ENCODE measurements around the gene HSPA1L. TPM values are rescaled to one million over a fixed set of nuclear protein-coding genes. Genes with fewer than 3 reads are reported as not detected.
"Not testable (repeated sequence)": the region's sequence is repeated elsewhere in the genome, so short reads cannot be mapped to it uniquely, and the experiment has no call there.

HSPA1L gene
- total RNA-seq, 1 experiment from 2014 or later = 1.2 TPM

DNA sequence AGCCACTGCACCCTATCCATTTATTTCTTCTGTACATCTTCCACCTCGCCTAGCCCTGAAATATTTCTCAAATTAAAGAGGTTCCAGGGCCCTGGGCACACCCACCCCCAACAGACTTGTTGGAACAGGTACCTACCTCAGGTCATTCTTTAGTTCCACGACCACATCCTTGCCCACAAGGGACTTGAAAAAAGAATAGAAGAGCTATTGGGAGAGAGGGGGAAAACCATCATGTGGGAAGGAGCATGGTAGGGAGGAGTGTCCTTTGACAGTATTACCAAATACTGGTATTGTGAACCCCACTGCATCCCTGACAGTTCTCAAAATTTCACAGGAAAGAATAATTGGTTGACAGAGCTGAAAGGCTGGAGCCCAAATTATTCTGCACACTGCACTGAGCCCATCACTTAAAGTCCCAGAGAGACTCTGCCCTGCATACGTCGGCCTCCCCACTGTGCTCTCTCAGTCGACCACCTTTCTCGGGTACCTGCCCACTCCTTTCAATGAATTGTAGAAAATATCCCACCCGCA, 9.1 kb downstream of the HSPA1L start:
- H3K27ac Mint-ChIP-seq = peak overlapping the region; percentile 99
- peak overlapping the region; percentile 99 for H3K4me3 Mint-ChIP-seq
- ChIA-PET CTCF (interaction anchor here (1.0 to 2.7 kb wide), 11 partner anchors 9 to 260 kb away, joined by 3 to 30 read pairs (median 9); partner anchors contain the start of genes ATP6V1G2, HSPA1A, HSPA1L and NEU1), POLR2A (interaction anchor here (1.1 to 1.9 kb wide), 7 partner anchors 8 to 76 kb away, joined by 3 to 23 read pairs (median 5); partner anchors contain the start of genes HSPA1A, HSPA1B and HSPA1L)
- H3K4me1 Mint-ChIP-seq = peaks cover 9% of the 10 kb centered on the region
- no peak for DNase-seq (ENCODE audit: low spot score)
- ATAC-seq = no peak
- no peak for TF ChIP-seq GABPB1 (CRISPR knock-in tag; IDR thresholded peaks at IDR 0.05)
- TF ChIP-seq JUN (CRISPR knock-in tag; IDR thresholded peaks at IDR 0.05) = no peak
- TF ChIP-seq, protein P1, sequence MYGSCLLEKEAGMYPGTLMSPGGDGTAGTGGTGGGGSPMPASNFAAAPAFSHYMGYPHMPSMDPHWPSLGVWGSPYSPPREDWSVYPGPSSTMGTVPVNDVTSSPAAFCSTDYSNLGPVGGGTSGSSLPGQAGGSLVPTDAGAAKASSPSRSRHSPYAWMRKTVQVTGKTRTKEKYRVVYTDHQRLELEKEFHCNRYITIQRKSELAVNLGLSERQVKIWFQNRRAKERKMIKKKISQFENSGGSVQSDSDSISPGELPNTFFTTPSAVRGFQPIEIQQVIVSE (CRISPR knock-in tag; IDR thresholded peaks at IDR 0.05; ENCODE audit: borderline replicate concordance) = no peak
- TF ChIP-seq, protein P2, sequence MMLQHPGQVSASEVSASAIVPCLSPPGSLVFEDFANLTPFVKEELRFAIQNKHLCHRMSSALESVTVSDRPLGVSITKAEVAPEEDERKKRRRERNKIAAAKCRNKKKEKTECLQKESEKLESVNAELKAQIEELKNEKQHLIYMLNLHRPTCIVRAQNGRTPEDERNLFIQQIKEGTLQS (CRISPR knock-in tag; conservative IDR thresholded peaks at IDR 0.05) = no peak
- TF ChIP-seq ZNF423 (CRISPR knock-in tag; IDR thresholded peaks at IDR 0.05) = no peak
- TF ChIP-seq, protein P3, sequence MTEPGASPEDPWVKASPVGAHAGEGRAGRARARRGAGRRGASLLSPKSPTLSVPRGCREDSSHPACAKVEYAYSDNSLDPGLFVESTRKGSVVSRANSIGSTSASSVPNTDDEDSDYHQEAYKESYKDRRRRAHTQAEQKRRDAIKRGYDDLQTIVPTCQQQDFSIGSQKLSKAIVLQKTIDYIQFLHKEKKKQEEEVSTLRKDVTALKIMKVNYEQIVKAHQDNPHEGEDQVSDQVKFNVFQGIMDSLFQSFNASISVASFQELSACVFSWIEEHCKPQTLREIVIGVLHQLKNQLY (CRISPR knock-in tag; IDR thresholded peaks at IDR 0.05) = no peak
- no peak for TF ChIP-seq OVOL2 (CRISPR knock-in tag; IDR thresholded peaks at IDR 0.05; ENCODE audit: borderline replicate concordance)
- no peak for TF ChIP-seq NR2C2 (CRISPR knock-in tag; IDR thresholded peaks at IDR 0.05)
- TF ChIP-seq, protein P4, sequence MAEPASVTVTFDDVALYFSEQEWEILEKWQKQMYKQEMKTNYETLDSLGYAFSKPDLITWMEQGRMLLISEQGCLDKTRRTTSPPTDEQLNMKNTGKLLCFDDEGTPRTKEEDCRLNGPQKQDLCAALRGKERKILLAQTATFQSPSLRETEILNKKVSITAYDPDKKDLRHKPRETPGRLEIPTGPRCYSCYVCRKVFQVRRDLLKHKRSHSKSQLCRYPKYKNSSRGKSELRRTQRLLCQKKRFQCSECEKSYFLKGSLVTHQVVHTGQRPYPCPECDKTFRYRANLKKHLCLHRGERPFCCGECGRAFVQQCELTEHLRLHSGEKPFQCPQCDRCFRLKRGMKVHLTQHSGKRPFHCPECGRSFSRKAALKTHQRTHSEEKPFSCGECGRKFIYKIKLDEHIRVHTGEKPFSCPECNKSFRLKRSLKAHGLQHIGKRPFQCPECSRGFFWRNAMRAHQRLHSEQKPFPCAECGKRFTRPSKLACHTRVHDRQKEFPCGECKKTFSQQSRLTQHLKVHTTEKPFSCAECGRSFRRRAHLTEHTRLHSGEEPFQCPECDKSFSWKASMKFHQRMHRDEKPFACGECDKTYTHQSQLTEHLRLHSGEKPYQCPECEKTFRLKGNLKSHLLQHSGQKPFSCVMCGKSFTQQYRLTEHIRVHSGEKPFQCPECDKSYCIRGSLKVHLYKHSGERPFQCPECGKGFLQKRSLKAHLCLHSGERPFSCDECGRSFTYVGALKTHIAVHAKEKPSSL (CRISPR knock-in tag; conservative IDR thresholded peaks at IDR 0.05) = no peak
- TF ChIP-seq TEAD4 (CRISPR knock-in tag; IDR thresholded peaks at IDR 0.05) = no peak
- no peak for TF ChIP-seq TCF7 (CRISPR knock-in tag; IDR thresholded peaks at IDR 0.05; ENCODE audit: low read depth)
- no peak for TF ChIP-seq ESRRA (CRISPR knock-in tag; IDR thresholded peaks at IDR 0.05; ENCODE audit: borderline replicate concordance)
- no peak for TF ChIP-seq ZBTB21 (CRISPR knock-in tag; IDR thresholded peaks at IDR 0.05; ENCODE audit: borderline replicate concordance)
- TF ChIP-seq SOX15 (CRISPR knock-in tag; IDR thresholded peaks at IDR 0.05) = no peak
- H3K27me3 Mint-ChIP-seq (ENCODE audit: low read depth) = no peaks in the 10 kb centered on the region; the same call in 1 of the 2 replicates
- H3K9me3 Mint-ChIP-seq = no peaks in the 10 kb centered on the region
- H3K36me3 Mint-ChIP-seq = peaks cover 23% of the 10 kb centered on the region

DNA sequence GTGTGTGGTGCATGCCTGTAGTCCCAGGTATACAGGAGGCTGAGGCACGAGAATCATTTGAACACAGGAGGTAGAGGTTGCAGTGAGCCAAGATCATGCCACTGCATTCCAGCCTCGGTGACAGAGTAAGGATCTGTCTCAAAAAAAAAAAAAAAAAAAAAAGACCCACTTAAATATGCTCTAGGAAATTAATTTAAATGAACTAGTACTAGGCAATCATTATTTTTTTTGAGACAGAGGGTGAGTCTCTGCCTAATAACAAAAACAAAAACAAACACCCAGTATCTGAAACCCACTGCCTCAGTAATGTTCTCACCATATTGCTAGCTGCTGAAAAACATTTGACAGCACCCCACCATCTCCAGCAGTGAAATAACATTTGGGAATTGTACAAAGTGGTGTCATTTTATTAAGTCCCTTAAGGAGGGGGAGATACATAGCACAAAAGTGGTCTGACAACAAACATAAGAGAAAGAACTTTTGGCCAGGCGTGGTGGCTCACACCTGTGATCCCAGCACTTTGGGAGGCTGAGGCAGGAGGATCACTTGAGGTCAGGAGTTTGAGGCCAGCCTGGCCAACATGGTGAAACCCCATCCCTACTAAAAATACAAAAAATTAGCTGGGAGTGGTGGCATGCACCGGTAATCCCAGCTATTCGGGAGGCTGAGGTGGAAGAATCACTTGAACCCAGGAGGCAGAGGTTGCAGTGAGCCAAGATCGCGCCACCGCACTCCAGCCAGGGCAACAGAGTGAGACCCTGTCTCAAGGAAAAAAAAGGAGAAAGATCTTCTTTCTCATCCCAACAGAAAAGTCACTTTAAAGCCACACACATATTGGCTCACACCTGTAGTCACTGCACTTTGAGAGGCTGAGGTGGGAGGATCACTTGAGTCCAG, 13.8 kb downstream of the HSPA1L start:
- H3K4me3 Mint-ChIP-seq = not testable (repeated sequence)

DNA sequence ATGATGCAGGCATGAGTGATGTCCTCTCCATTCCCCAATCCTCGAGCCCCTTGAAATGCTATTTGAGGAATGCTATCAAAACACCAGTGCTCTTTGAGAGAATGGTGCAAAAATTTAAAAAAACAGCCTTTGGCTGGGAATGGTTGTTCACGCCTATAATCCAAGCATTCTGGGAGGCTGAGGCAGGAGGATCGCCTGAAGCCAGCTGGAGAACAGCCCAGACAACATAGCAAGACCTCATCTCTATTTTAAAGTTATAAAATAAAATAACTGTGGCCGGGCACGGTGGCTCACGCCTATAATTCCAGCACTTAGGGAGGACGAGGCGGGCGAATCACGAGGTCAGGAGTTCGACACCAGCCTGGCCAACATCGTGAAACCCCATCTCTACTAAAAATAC, 15.3 kb downstream of the HSPA1L start:
- Mint-ChIP-seq H3K4me3 (no peak overlapping the region), H3K4me1 (no peaks in the 10 kb centered on the region), H3K9me3 (no peaks in the 10 kb centered on the region), H3K36me3 (peaks cover 23% of the 10 kb centered on the region), H3K27me3 (ENCODE audit: low read depth) (no peaks in the 10 kb centered on the region), H3K27ac (no peak overlapping the region)
- ChIA-PET CTCF (interaction anchor here (0.7 to 1.5 kb wide), 4 partner anchors 9 to 153 kb away, joined by 3 to 5 read pairs (median 4); no protein-coding TSS in a partner anchor), POLR2A (no interaction called here)
- DNase-seq (ENCODE audit: low spot score) = no peak
- ATAC-seq = no peak
- TF ChIP-seq NR1H2 (CRISPR knock-in tag; IDR thresholded peaks at IDR 0.05) (no peak), IRF2 (CRISPR knock-in tag; IDR thresholded peaks at IDR 0.05; ENCODE audit: borderline replicate concordance, low read depth) (no peak), NFE2L1 (CRISPR knock-in tag; IDR thresholded peaks at IDR 0.05) (no peak), GABPB1 (CRISPR knock-in tag; IDR thresholded peaks at IDR 0.05) (no peak), NFATC4 (CRISPR knock-in tag; IDR thresholded peaks at IDR 0.05) (no peak), FOXJ3 (CRISPR knock-in tag; IDR thresholded peaks at IDR 0.05; ENCODE audit: borderline replicate concordance) (no peak)
- TF ChIP-seq, protein P5, sequence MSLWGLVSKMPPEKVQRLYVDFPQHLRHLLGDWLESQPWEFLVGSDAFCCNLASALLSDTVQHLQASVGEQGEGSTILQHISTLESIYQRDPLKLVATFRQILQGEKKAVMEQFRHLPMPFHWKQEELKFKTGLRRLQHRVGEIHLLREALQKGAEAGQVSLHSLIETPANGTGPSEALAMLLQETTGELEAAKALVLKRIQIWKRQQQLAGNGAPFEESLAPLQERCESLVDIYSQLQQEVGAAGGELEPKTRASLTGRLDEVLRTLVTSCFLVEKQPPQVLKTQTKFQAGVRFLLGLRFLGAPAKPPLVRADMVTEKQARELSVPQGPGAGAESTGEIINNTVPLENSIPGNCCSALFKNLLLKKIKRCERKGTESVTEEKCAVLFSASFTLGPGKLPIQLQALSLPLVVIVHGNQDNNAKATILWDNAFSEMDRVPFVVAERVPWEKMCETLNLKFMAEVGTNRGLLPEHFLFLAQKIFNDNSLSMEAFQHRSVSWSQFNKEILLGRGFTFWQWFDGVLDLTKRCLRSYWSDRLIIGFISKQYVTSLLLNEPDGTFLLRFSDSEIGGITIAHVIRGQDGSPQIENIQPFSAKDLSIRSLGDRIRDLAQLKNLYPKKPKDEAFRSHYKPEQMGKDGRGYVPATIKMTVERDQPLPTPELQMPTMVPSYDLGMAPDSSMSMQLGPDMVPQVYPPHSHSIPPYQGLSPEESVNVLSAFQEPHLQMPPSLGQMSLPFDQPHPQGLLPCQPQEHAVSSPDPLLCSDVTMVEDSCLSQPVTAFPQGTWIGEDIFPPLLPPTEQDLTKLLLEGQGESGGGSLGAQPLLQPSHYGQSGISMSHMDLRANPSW (CRISPR knock-in tag; conservative IDR thresholded peaks at IDR 0.05; ENCODE audit: low read depth) = no peak
- TF ChIP-seq, protein P6, sequence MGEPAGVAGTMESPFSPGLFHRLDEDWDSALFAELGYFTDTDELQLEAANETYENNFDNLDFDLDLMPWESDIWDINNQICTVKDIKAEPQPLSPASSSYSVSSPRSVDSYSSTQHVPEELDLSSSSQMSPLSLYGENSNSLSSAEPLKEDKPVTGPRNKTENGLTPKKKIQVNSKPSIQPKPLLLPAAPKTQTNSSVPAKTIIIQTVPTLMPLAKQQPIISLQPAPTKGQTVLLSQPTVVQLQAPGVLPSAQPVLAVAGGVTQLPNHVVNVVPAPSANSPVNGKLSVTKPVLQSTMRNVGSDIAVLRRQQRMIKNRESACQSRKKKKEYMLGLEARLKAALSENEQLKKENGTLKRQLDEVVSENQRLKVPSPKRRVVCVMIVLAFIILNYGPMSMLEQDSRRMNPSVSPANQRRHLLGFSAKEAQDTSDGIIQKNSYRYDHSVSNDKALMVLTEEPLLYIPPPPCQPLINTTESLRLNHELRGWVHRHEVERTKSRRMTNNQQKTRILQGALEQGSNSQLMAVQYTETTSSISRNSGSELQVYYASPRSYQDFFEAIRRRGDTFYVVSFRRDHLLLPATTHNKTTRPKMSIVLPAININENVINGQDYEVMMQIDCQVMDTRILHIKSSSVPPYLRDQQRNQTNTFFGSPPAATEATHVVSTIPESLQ (CRISPR knock-in tag; IDR thresholded peaks at IDR 0.05) = no peak

More for the DNA sequence above, 13.8 kb downstream of the HSPA1L start:
- H3K9me3 Mint-ChIP-seq; DNase-seq (ENCODE audit: low spot score); H3K27me3 Mint-ChIP-seq (ENCODE audit: low read depth); H3K4me1 Mint-ChIP-seq; ATAC-seq; H3K27ac Mint-ChIP-seq: not testable (repeated sequence)
- POLR2A ChIA-PET = interaction anchor here (0.6 kb wide), 1 partner anchor 29 kb away, joined by 6 read pairs; no protein-coding TSS in a partner anchor
- H3K36me3 Mint-ChIP-seq = peaks cover 26% of the 10 kb centered on the region
- CTCF ChIA-PET = interaction anchor here (1.4 kb wide), 1 partner anchor 28 kb away, joined by 4 read pairs; no protein-coding TSS in a partner anchor
